ENCODE data around the gene TBCA.

The TBCA gene

GRCh38 chr5:77734885-77735284 is 41.3 kb downstream of the TBCA start:
- H3K4me3 ChIP-seq (ENCODE audit: low read depth, low read length), result no peak overlapping the region
- TF ChIP-seq, protein P1, sequence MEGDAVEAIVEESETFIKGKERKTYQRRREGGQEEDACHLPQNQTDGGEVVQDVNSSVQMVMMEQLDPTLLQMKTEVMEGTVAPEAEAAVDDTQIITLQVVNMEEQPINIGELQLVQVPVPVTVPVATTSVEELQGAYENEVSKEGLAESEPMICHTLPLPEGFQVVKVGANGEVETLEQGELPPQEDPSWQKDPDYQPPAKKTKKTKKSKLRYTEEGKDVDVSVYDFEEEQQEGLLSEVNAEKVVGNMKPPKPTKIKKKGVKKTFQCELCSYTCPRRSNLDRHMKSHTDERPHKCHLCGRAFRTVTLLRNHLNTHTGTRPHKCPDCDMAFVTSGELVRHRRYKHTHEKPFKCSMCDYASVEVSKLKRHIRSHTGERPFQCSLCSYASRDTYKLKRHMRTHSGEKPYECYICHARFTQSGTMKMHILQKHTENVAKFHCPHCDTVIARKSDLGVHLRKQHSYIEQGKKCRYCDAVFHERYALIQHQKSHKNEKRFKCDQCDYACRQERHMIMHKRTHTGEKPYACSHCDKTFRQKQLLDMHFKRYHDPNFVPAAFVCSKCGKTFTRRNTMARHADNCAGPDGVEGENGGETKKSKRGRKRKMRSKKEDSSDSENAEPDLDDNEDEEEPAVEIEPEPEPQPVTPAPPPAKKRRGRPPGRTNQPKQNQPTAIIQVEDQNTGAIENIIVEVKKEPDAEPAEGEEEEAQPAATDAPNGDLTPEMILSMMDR (IDR thresholded peaks at IDR 0.05; ENCODE audit: low read depth, low read length), result no peak

- no peak overlapping the region for H3K4me3 ChIP-seq (ENCODE audit: low read depth, low read length)
- TF ChIP-seq, protein P1 (IDR thresholded peaks at IDR 0.05; ENCODE audit: low read depth, low read length), result no peak
Measured at GRCh38 chr5:77733130-77733529, 43.0 kb downstream of the TBCA start.

- TF ChIP-seq, protein P1 (IDR thresholded peaks at IDR 0.05; ENCODE audit: low read depth, low read length), result no peak
- no peak overlapping the region for H3K4me3 ChIP-seq (ENCODE audit: low read depth, low read length)
Measured at GRCh38 chr5:77727190-77727589, 48.9 kb downstream of the TBCA start.

DNA sequence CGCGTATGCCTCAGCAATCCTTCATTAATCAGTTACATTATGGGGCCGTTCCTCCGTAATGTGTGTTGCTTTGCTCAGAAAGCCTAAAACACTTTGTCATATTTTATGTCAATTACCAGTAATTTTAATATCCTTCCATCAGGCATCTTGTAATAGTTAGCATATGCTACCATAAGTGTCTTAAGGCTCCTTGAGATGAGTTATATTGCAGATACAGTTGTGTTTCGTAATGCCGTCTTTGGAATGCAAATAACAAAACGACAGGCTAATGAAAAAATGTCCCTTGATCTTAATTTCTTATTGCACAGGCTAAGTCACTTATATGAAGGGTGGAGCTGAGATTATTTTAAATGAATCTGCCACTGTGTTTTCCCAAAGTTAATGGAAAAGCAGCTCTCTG is 50.5 kb downstream of the TBCA start:
- no peak overlapping the region for H3K4me3 ChIP-seq (ENCODE audit: low read depth, low read length)
- TF ChIP-seq, protein P1 (IDR thresholded peaks at IDR 0.05; ENCODE audit: low read depth, low read length), result no peak

- no peak overlapping the region for H3K4me3 ChIP-seq (ENCODE audit: low read depth, low read length)
- TF ChIP-seq, protein P1 (IDR thresholded peaks at IDR 0.05; ENCODE audit: low read depth, low read length), result no peak
Measured at GRCh38 chr5:77724934-77725333, 51.2 kb downstream of the TBCA start.

DNA sequence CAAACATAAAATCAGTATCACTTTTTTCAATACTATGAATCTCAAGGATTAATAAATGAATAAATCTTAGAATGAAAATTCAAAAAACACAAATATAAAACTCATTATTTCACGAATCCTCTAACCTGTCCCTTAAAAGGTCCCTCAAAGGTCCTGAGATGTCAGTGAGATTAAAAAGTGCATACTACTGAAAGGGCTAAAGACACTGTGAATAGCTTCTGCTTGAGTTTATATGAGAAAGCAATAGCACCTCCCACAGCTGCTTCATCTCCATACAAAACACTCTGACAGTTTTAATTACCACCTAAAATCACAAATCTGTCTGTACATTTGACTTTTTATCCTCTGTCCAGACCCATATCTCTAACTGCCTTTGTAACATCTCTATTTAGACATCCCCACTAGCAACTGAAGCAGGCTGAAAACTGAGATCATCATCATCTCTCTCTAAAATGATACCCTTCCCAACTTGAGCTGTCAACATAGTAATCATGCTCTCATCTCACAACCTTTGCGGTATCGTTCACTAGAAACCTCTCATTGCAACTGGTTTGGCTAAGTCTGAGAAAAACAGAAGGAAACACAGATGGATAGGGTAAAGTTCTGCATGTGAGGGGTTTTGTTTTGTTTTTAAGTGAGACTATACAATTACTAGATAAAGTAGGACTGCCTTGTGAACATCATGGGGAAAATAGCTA is 56.3 kb downstream of the TBCA start:
- H3K4me3 ChIP-seq (ENCODE audit: low read depth, low read length), result no peak overlapping the region
- TF ChIP-seq, protein P1 (IDR thresholded peaks at IDR 0.05; ENCODE audit: low read depth, low read length), result no peak

- TF ChIP-seq, protein P1 (IDR thresholded peaks at IDR 0.05; ENCODE audit: low read depth, low read length), result no peak
Measured at GRCh38 chr5:77718934-77719610, 57.1 kb downstream of the TBCA start.

More at GRCh38 chr5:77718934-77719610, 57.1 kb downstream of the TBCA start:
- H3K4me3 ChIP-seq (ENCODE audit: low read depth, low read length), result no peak overlapping the region

Data from WI38 (cell line).